Right hindlimb (tissue), 1 donor: ENCODE data around the gene STAM.
"Not testable (repeated sequence)": the region's sequence is repeated elsewhere in the genome, so short reads cannot be mapped to it uniquely, and the experiment has no call there.

ENCODE experiments used
- DNase-seq: peaks from one replicate; pipeline ENCODE4 v3.0.0-alpha.2; 2018

STAM gene

GRCh38 chr10:17682236-17682946 lies 38.4 kb downstream of the STAM start:
- DNase-seq: no peak

GRCh38 chr10:17683541-17683940 lies 39.6 kb downstream of the STAM start:
- no peak for DNase-seq

GRCh38 chr10:17684537-17684936 lies 40.6 kb downstream of the STAM start:
- DNase-seq: no peak

- DNase-seq: no peak
Measured at GRCh38 chr10:17685233-17685840, 41.4 kb downstream of the STAM start.

GRCh38 chr10:17687117-17687831 lies 43.3 kb downstream of the STAM start:
- no peak for DNase-seq

GRCh38 chr10:17689137-17689536 lies 45.2 kb downstream of the STAM start:
- no peak for DNase-seq

DNA sequence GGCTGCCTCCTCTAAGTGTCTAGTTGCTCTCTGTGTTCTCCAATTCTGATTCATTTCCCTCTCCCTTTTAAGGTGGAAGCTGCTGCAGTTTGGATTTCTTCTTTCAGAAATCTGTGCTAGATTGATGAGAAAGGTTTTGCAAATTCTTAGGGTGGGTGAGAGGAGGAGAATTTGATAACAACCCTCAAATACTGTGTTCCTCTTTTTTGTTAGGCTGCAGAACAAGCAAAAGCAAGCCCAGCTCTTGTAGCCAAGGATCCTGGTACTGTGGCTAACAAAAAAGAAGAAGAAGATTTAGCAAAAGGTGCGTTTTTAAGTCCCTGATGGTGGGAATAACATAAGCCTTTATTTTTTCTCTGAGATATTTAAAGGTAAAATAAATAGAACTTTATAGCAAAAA lies 49.1 kb downstream of the STAM start:
- no peak for DNase-seq

GRCh38 chr10:17698696-17699095 lies 54.7 kb downstream of the STAM start:
- no peak for DNase-seq

DNA sequence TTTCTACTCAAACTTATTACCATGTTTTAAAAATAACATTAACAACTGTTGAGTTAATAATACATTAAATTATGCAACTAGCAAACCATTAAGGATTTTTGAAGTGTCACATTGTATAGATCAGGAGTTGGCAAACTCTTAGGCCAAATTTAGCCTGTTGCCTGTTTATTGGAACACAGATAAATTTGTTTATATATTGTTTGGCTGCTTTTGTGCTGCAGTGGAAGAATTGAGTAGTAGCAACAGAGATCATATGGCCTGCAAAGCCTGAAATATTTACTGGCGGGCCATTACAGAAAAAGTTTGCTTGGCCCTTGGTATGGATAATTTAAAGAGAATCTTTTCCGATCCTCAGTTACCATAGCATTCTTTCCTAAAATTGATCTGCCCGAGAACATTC lies 57.4 kb downstream of the STAM start:
- DNase-seq: no peak

GRCh38 chr10:17703706-17704105 lies 59.8 kb downstream of the STAM start:
- DNase-seq: no peak

DNA sequence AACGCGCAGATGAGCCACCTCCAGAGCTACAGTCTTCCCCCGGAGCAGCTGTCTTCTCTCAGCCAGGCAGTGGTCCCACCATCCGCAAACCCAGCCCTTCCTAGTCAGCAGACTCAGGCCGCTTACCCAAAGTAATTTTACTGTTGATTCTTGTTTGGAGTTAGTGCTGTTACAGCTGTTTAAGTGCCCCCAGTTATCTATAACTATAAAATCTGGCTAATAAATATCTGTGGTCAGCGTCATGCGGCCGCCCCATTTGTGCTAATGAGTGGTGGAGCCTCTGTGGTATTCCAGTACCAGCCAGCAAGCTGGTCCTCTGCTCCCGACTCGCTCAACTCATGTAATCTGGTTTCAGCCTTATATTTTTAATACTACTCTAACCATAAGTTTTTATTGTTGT lies 64.9 kb downstream of the STAM start:
- no peak for DNase-seq

DNA sequence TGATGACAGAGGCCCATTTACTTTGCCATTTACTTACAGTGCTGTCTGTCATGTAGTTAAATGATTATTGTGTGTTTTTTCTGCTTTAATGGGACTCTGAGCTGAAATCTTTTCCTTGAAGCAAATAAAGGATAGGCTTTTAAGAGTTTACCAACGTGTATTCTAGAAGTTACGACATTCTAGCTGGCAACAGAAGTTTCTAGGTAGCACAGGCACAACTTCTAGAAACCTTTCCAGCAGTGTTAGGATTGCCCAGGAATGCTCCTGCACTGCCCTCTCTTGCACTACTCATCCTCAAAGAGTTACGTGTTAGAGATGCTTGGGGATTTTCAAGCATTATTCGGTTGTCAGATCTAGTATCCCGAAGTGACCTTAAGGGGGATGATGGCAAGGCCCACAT lies 65.5 kb downstream of the STAM start:
- DNase-seq: no peak

- no peak for DNase-seq
Measured at GRCh38 chr10:17710181-17710580, 66.2 kb downstream of the STAM start.

DNA sequence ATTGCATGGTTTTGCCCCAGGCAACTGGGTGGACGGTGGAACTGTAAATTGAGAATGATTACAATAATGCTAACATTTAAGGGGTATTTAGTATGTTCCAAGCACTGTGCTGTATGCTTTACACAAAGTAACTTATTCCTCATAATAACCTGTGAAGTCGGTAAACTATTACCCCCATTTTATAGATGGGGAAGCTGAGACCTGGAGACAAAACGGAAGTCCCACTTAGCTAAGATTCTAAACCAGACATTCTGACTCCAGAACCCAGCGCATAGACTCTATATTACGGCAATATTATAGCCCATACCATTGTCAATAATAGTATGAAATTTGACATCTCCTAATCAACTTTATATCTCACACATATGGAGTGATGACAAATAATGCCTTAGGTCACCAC lies 68.1 kb downstream of the STAM start:
- DNase-seq: no peak

- DNase-seq: no peak
Measured at GRCh38 chr10:17712717-17713471, 68.9 kb downstream of the STAM start.

- DNase-seq: no peak
Measured at GRCh38 chr10:17713758-17714157, 69.8 kb downstream of the STAM start.

DNA sequence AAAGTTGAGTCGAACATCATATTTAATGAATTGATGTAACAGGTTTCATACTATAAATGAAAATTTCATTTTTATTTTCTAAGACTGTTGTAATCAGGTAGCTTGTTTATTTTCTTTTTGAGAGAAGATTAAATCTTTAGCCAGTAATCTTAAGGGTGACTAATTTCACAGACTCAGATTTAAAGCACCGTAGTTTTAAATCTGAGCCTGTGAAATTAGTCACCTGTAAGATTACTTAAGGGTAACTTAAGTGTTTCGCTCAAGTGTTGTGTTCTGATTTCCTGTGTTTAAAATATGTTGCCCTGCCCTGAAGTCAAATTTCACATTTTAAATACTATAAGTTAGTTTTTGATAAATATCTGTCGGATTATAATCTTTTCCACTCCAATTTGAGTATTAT lies 72.2 kb downstream of the STAM start:
- DNase-seq: no peak

- not testable (repeated sequence) for DNase-seq
Measured at GRCh38 chr10:17722317-17723014, 78.5 kb downstream of the STAM start.

DNA sequence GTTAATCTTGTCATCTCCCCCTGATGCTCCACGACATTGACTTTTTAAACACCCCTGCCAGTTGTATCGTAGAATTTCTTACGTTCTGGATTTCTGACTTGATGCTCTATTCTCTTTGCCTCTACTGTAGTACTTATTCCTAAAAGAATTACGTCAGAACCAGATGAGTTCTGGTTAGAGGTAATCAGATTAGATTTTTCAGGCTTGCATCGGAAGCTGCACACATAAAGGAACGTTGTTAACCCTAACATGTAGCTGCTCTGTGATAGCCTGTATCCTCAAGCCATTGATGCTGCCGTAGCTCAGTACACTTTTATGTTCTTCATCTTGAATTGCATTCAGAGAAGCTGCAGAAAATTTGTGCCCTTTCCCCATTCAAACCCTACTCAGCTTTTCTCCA lies 81.8 kb downstream of the STAM start:
- no peak for DNase-seq

- DNase-seq: no peak
Measured at GRCh38 chr10:17729630-17730029, 85.7 kb downstream of the STAM start.

DNA sequence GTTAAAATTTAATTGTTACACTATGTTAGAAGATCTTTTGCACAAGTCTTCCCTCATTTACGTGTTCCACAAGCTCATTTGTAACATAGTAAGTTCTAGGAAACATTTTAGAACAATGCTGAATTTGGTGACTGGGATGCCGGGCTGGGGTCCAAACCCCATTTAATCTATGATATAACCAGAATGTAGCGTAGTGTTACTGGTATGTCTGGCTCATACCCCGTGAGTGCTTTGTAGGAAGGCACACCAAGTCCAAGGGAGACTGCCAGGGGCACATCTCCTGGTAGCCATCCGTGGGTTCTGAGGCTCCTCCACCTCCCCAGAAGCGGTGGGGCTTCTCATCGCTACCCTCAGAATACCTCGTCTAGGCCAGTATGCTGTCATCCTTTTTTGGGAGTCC lies 86.7 kb downstream of the STAM start:
- no peak for DNase-seq

DNA sequence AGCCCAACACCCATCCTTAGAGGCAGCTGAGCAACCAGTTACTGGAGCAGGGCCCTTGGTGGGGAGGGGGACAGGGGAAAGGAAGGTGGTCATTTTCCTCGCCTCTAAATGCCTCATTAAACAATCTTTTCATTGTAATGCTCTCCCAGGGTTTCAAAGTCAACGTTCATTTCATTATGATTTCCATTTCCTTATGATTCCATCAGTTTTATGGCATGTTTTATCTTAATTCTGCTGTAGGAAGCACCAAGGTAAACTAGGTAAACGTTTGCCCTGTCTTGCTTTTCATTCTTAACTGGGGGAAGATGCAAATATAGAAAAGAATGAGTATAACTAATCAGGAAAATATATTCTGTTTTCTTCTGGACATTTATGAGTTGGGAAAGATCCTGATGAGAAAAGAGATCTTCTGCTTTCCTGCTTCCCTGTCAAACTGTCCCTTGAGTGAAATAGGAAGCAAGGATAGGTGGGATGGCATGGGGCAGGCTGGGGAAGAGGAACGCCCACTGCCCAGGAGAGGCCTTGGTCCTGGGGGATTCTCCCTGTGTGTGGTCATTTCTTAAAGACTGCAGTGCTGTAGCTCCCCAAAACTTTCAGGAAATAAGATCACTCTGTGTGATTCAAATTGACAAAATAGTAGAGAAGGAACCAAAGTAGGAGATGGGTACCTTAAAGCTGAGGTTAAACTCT lies 87.5 kb downstream of the STAM start:
- DNase-seq: no peak
